Erythroblast (primary cell): ENCODE measurements around the gene APOBEC4.
"Not testable (repeated sequence)": the region's sequence is repeated elsewhere in the genome, so short reads cannot be mapped to it uniquely, and the experiment has no call there.

Source experiments
- DNase-seq, 2 experiments: peaks; one replicate each; lab custom pipeline; 2025; lab: John Stamatoyannopoulos, UW
- GATA1 ChIP-seq: IDR thresholded peaks from 2 replicates; pipeline ENCODE4 v1.6.1; 2011; ENCODE audit warnings: low read depth, mild to moderate bottlenecking, control low read depth, low read length, moderate library complexity
- POLR2A ChIP-seq: IDR thresholded peaks from 2 replicates; pipeline ENCODE4 v1.6.1; 2011; ENCODE audit warnings: mild to moderate bottlenecking, low read length

APOBEC4 gene

GRCh38 chr1:183686229-183686628 is 33.1 kb upstream of the APOBEC4 start:
- DNase-seq: no peak
- no peak for TF ChIP-seq POLR2A
- TF ChIP-seq GATA1: no peak

- no peak for TF ChIP-seq POLR2A
- no peak for TF ChIP-seq GATA1
- DNase-seq: peak; percentile 41 to 64
These were observed 32.1 kb upstream of the APOBEC4 start for GRCh38 chr1:183685112-183685713.

- not testable (repeated sequence) for DNase-seq
These were observed 26.2 kb upstream of the APOBEC4 start for GRCh38 chr1:183679363-183679762.

- DNase-seq: no peak
- TF ChIP-seq POLR2A (no peak), GATA1 (no peak)
These were observed 25.7 kb upstream of the APOBEC4 start for GRCh38 chr1:183678819-183679218.

- TF ChIP-seq GATA1 (no peak), POLR2A (no peak)
These were observed 23.6 kb upstream of the APOBEC4 start for GRCh38 chr1:183676586-183677189.

GRCh38 chr1:183675883-183676585 is 22.9 kb upstream of the APOBEC4 start:
- no peak for DNase-seq
- TF ChIP-seq GATA1 (no peak), POLR2A (no peak)

More at GRCh38 chr1:183676586-183677189, 23.6 kb upstream of the APOBEC4 start:
- DNase-seq: no peak

- no peak for DNase-seq
- TF ChIP-seq POLR2A: no peak
- no peak for TF ChIP-seq GATA1
These were observed 22.3 kb upstream of the APOBEC4 start for GRCh38 chr1:183675381-183675780.

GRCh38 chr1:183674886-183675285 is 21.8 kb upstream of the APOBEC4 start:
- TF ChIP-seq POLR2A (no peak), GATA1 (no peak)
- no peak for DNase-seq

GRCh38 chr1:183674339-183674738 is 21.2 kb upstream of the APOBEC4 start:
- no peak for DNase-seq
- TF ChIP-seq POLR2A (no peak), GATA1 (no peak)

- TF ChIP-seq POLR2A: no peak
- no peak for TF ChIP-seq GATA1
- no peak for DNase-seq
These were observed 20.6 kb upstream of the APOBEC4 start for GRCh38 chr1:183673605-183674323.

- no peak for DNase-seq
- TF ChIP-seq POLR2A: no peak
- no peak for TF ChIP-seq GATA1
These were observed 17.1 kb upstream of the APOBEC4 start for GRCh38 chr1:183670169-183670568.

GRCh38 chr1:183656355-183656754 is 3.2 kb upstream of the APOBEC4 start:
- no peak for DNase-seq
- no peak for TF ChIP-seq GATA1
- TF ChIP-seq POLR2A: no peak

GRCh38 chr1:183655562-183656075 is 2.5 kb upstream of the APOBEC4 start:
- peak; percentile 57 to 80 for DNase-seq
- TF ChIP-seq GATA1 (no peak), POLR2A (no peak)

GRCh38 chr1:183654706-183655105 is 1.6 kb upstream of the APOBEC4 start:
- DNase-seq: no peak
- no peak for TF ChIP-seq POLR2A
- TF ChIP-seq GATA1: no peak
